ENCODE results near the gene JMJD6.
A peak's percentile ranks its signal among the peaks of the same experiment; 100 is the strongest.

Gene JMJD6

DNA sequence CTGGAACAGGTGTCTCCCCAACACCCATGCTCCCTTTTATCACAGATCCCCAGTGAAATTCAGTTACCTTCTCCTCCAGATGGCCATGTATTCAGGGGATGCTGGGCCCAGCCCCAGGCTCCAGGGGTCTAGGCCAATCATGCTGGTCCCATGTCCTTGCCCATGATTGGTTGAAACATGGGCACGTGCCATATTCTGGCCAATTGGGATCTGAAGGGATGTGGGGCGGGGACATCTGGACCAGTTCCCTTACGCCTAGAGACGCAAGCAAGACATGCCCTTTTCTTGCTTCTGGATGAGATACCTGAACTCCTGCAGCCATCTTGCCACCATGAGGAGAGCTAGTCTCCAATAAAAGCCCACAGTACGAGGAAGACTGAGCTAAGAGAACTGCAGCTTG, 51.8 kb downstream of the JMJD6 start:
- CTCF ChIA-PET: interaction anchor here (2.4 to 2.6 kb wide), 2 partner anchors 9 to 152 kb away, joined by 6 to 8 read pairs; no protein-coding TSS in a partner anchor
- TF ChIP-seq, protein P1, sequence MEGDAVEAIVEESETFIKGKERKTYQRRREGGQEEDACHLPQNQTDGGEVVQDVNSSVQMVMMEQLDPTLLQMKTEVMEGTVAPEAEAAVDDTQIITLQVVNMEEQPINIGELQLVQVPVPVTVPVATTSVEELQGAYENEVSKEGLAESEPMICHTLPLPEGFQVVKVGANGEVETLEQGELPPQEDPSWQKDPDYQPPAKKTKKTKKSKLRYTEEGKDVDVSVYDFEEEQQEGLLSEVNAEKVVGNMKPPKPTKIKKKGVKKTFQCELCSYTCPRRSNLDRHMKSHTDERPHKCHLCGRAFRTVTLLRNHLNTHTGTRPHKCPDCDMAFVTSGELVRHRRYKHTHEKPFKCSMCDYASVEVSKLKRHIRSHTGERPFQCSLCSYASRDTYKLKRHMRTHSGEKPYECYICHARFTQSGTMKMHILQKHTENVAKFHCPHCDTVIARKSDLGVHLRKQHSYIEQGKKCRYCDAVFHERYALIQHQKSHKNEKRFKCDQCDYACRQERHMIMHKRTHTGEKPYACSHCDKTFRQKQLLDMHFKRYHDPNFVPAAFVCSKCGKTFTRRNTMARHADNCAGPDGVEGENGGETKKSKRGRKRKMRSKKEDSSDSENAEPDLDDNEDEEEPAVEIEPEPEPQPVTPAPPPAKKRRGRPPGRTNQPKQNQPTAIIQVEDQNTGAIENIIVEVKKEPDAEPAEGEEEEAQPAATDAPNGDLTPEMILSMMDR (IDR thresholded peaks at IDR 0.05; ENCODE audit: control extremely low read depth, extremely low read depth, low read depth, missing control alignments): no peak
- DNase-seq (ENCODE audit: extremely low spot score): no peak
- POLR2A ChIA-PET: interaction anchor here (0.6 kb wide), 1 partner anchor 159 kb away, joined by 7 read pairs; no protein-coding TSS in a partner anchor

DNA sequence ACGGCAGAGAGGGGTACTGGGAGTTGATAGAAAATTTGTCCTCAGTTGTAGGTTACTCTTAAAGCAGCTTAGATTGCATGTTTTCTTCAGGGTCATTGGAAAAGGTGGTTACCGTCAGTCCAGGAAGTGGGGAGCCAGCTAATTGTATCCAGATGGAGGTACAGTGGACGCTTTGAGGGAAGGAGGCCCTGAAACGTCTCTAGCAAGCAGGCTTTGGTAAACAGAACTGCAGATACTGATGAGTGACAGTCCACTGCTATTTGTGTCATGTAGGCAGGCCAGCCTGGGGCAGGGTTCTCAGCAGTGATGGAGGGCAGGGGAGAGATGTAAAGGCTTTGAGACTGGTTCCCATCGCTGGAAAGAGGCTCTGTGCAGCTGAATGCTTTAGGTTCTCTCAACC, 52.7 kb downstream of the JMJD6 start:
- ChIA-PET POLR2A (no interaction called here), CTCF (interaction anchor here (0.7 to 2.9 kb wide), 4 partner anchors 8 to 151 kb away, joined by 3 to 31 read pairs (median 7); no protein-coding TSS in a partner anchor)
- TF ChIP-seq, protein P1 (IDR thresholded peaks at IDR 0.05; ENCODE audit: control extremely low read depth, extremely low read depth, low read depth, missing control alignments): no peak
- no peak for DNase-seq (ENCODE audit: extremely low spot score)

DNA sequence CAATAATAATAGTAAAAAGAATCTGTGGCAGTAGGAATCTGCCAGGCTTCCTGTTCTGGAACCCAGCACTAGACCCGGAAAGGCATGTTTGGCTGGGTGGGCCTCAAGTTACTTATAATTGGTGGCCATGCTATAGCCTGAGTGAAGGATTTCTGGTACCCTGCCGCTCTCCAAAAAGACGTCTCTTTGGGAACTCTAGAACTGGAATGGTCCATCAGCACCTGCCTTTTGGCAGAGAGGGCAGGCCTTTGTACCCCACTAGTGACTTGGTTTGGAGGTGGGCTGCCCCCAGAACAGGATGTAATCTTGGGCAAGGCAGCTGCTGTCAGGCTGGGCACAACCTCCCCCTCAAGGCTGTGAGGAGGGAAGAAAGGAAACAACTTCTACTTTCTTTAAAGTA, 53.5 kb downstream of the JMJD6 start:
- no peak for DNase-seq (ENCODE audit: extremely low spot score)
- CTCF ChIA-PET: interaction anchor here (1.3 to 2.9 kb wide), 3 partner anchors 9 to 40 kb away, joined by 5 to 31 read pairs (median 6); no protein-coding TSS in a partner anchor
- TF ChIP-seq, protein P1 (IDR thresholded peaks at IDR 0.05; ENCODE audit: control extremely low read depth, extremely low read depth, low read depth, missing control alignments): no peak
- POLR2A ChIA-PET: no interaction called here

DNA sequence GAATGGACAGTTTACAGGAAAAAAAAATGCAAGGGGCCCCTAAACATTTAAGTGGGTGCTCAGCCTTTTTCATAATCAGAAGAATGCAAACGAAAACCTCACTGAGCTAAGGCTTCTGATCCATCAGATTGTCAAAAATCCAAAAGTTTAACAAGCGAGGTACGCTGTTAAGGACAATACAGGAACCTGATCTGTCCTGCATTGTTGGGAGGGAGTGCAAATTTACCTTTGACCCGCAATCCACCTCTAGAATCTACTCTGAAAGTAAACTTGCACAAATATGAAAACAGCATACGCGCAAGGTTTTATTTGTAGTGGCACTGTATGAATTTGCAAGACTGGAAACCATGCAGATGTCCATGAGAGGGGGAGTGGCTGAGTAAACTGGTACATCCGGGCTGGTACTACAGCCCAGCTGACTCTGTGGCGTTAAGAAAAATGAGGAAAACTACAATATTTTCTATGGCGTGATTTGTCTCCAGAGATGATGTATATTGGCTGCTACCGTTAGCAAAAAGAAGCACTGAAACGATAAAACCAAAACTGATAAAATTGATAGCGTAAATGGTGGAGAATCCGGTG, 54.0 kb downstream of the JMJD6 start:
- CTCF ChIA-PET: interaction anchor here (1.0 to 2.9 kb wide), 6 partner anchors 9 to 165 kb away, joined by 3 to 31 read pairs (median 4); no protein-coding TSS in a partner anchor
- POLR2A ChIA-PET: interaction anchor here (1.0 kb wide), 1 partner anchor 774 kb away, joined by 3 read pairs; no protein-coding TSS in a partner anchor
- TF ChIP-seq, protein P1 (IDR thresholded peaks at IDR 0.05; ENCODE audit: control extremely low read depth, extremely low read depth, low read depth, missing control alignments): no peak
- no peak for DNase-seq (ENCODE audit: extremely low spot score)

DNA sequence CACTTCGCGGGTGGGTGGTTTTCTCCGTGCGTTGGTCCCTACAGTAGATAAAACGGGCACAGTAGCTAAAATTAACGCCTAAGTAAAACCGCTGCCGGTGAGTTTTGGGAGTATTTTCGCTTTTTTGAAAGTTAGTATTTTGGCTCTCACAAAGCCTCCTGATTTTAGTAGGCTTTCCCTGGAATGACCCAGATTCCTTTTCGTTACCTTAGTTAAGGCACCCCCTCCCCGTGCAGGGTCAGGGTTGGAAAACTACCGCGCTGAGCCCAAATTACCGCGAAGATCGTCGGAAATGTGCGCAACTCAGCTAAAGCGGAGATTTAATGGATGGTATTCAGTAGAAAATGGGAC, 54.5 kb downstream of the JMJD6 start:
- CTCF ChIA-PET: interaction anchor here (1.0 to 2.9 kb wide), 7 partner anchors 10 to 165 kb away, joined by 3 to 31 read pairs (median 4); no protein-coding TSS in a partner anchor
- POLR2A ChIA-PET: interaction anchor here (0.7 to 1.0 kb wide), 2 partner anchors 10 to 773 kb away, joined by 3 read pairs; no protein-coding TSS in a partner anchor
- DNase-seq (ENCODE audit: extremely low spot score): no peak
- TF ChIP-seq, protein P1 (IDR thresholded peaks at IDR 0.05; ENCODE audit: control extremely low read depth, extremely low read depth, low read depth, missing control alignments): no peak

DNA sequence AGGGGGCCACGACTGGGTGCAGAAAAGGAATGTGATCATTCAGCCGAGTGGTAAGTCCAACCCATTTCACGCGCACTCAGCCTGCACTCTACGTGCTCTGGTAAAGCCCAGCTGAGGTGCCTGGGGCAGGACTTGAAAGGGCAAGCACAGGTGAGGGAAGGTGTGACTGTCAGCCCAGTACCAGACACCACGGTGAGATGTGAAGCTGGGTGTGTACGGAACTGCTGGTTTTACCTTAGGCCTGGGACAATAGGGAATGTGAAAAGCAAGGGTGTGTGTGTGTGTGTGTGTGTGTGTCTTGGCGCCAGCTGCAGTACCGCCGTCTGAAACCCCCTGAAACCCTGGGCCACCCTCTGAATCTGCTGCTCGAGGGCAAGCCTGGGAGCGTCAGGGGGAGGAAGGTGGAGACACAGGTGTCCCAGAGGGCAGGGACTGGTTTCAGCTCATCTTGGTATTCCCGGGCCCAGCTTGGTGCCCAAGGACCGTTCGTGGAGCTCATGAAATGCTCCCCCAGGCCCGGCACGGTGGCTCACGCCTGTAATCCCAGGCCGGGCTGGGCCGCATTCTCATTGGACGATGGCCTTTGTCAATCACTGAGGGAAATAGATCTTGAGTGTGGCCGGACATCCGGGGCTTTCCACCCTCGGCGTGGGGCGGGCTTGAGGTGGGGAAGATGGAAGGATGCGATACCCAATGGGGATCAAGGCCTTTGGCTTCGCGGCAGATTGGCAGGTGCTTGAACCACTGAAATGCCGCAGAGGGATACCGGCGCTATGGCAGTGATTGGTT, 55.1 kb downstream of the JMJD6 start:
- CTCF ChIA-PET: interaction anchor here (1.0 to 2.9 kb wide), 7 partner anchors 10 to 164 kb away, joined by 3 to 31 read pairs (median 4); no protein-coding TSS in a partner anchor
- TF ChIP-seq, protein P1 (IDR thresholded peaks at IDR 0.05; ENCODE audit: control extremely low read depth, extremely low read depth, low read depth, missing control alignments): no peak
- peak; percentile 99 for DNase-seq (ENCODE audit: extremely low spot score)
- POLR2A ChIA-PET: interaction anchor here (0.7 to 1.0 kb wide), 3 partner anchors 11 to 773 kb away, joined by 3 read pairs; no protein-coding TSS in a partner anchor

Data from GM10248 (cell line).